Gastrocnemius medialis (tissue), 4 donors: ENCODE data around the gene RNF224. TPM values are rescaled to one million over a fixed set of nuclear protein-coding genes. Genes with fewer than 3 reads are reported as not detected.

Experiments
- ATAC-seq, 2 donors: fragments of 150-250 bp; one replicate each; pipeline ENCODE4 v1.9.1; 2016
- DNase-seq, 2 donors: peaks; one replicate each; pipeline ENCODE4 v3.0.0-alpha.2; 2019
- H3K27ac ChIP-seq, 4 donors: fragments of 200-600 bp; sonication (generic); 1 replicate in 1 of 4; 2 replicates in 3 of 4; pipeline ENCODE4 v1.5.1; 2016 to 2018; ENCODE audit warnings: mild to moderate bottlenecking in 2 of 4, moderate library complexity in 1 of 4
- H3K27me3 ChIP-seq, 3 donors: fragments of 200-600 bp; sonication (generic) in 2 of 3; 1 replicate in 1 of 3; 2 replicates in 2 of 3; pipeline versions ENCODE4 v1.5.1 to v1.6.0; 2016 to 2019; ENCODE audit warnings: mild to moderate bottlenecking in 1 of 3, moderate library complexity in 1 of 3
- H3K36me3 ChIP-seq, 2 donors: fragments of 200-600 bp; sonication (generic) in 1 of 2; one replicate each; pipeline ENCODE4 v1.5.1; 2017 to 2018
- H3K4me1 ChIP-seq, 2 donors: fragments of 200-600 bp; sonication (generic) in 1 of 2; one replicate each; pipeline ENCODE4 v1.5.1; 2016 to 2017; ENCODE audit warnings: mild to moderate bottlenecking in 2 of 2
- H3K4me3 ChIP-seq, 4 donors: fragments of 200-600 bp; sonication (generic) in 3 of 4; 1 replicate in 1 of 4; 2 replicates in 3 of 4; pipeline ENCODE4 v1.5.1; 2016 to 2019; ENCODE audit warnings: mild to moderate bottlenecking in 2 of 4
- H3K9me3 ChIP-seq, 3 donors: fragments of 200-600 bp; sonication (generic) in 2 of 3; 1 replicate in 1 of 3; 2 replicates in 2 of 3; pipeline ENCODE4 v1.5.1; 2016 to 2019
- POLR2A ChIP-seq, 2 donors: fragments of 450-650 bp; IDR thresholded peaks; one replicate each; pipeline ENCODE4 v1.6.1; 2017; ENCODE audit warnings: antibody characterized with exemption in 2 of 2, mild to moderate bottlenecking in 2 of 2, moderate library complexity in 2 of 2
- in situ Hi-C, 4 donors: fragments of 200-750 bp; cut with MboI; loops; one replicate each; pipeline versions ENCODE4 v1.15.0 to v1.8.0; 2017; ENCODE audit warnings: low sequenced_read_pairs in 4 of 4
- intact Hi-C: fragments of 100-400 bp; cut with DNase I; formaldehyde crosslinking; loops from one replicate; pipeline ENCODE4 v1.15.1; 2023; ENCODE audit warnings: low total_unique reads
- total RNA-seq, 4 donors: library from RNA; depleted of rRNA; stranded (reverse); fragments of >200 nt; gene quantifications; one replicate each; pipeline versions ENCODE4 v1.1.0 to v1.2.3, GENCODE V29; 2016
- TF ChIP-seq, protein P1 (sequence below), 5 experiments: fragments of 450-650 bp in 3 of 5; fragments of 200-600 bp in 2 of 5; sonication (generic) in 2 of 5; IDR thresholded peaks in 4 of 5; conservative IDR thresholded peaks in 1 of 5; 1 replicate in 4 of 5; 2 replicates in 1 of 5; pipeline ENCODE4 v1.5.1; 2016 to 2019; ENCODE audit warnings: antibody characterized with exemption in 5 of 5, mild to moderate bottlenecking in 3 of 5, moderate library complexity in 3 of 5

RNF224 gene
- total RNA-seq, 4 donors from 2014 or later, result not detected

- DNase-seq, result no peak
- Histone ChIP-seq H3K4me3 (no peak overlapping the region), H3K9me3 (no peaks in the 10 kb centered on the region), H3K4me1 (peaks cover 9 to 26% of the 10 kb centered on the region in 2 donors), H3K36me3 (no peaks in the 10 kb centered on the region), H3K27me3 (no peaks in the 10 kb centered on the region), H3K27ac (peak overlapping the region in 1 of 4 donors; percentile 56)
- intact Hi-C loops (no loop called here), in situ Hi-C loops (loop anchor here in 1 of 4 donors (10.0 kb wide), 1 partner anchor 93 kb away; no protein-coding TSS in a partner anchor)
- no peak for TF ChIP-seq POLR2A (IDR thresholded peaks at IDR 0.05)
- ATAC-seq, result no peak
These were observed 9.0 kb upstream of the RNF224 start for GRCh38 chr9:137218212-137218753.

GRCh38 chr9:137218754-137219271 is 8.5 kb upstream of the RNF224 start:
- H3K4me3 ChIP-seq, result no peak overlapping the region
- H3K4me1 ChIP-seq, result peaks cover 10 to 26% of the 10 kb centered on the region in 2 donors
- in situ Hi-C loops (loop anchor here in 1 of 4 donors (10.0 kb wide), 1 partner anchor 94 kb away; no protein-coding TSS in a partner anchor), intact Hi-C loops (no loop called here)
- H3K36me3 ChIP-seq, result no peaks in the 10 kb centered on the region
- no peak for TF ChIP-seq POLR2A (IDR thresholded peaks at IDR 0.05)
- TF ChIP-seq, protein P1, sequence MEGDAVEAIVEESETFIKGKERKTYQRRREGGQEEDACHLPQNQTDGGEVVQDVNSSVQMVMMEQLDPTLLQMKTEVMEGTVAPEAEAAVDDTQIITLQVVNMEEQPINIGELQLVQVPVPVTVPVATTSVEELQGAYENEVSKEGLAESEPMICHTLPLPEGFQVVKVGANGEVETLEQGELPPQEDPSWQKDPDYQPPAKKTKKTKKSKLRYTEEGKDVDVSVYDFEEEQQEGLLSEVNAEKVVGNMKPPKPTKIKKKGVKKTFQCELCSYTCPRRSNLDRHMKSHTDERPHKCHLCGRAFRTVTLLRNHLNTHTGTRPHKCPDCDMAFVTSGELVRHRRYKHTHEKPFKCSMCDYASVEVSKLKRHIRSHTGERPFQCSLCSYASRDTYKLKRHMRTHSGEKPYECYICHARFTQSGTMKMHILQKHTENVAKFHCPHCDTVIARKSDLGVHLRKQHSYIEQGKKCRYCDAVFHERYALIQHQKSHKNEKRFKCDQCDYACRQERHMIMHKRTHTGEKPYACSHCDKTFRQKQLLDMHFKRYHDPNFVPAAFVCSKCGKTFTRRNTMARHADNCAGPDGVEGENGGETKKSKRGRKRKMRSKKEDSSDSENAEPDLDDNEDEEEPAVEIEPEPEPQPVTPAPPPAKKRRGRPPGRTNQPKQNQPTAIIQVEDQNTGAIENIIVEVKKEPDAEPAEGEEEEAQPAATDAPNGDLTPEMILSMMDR (IDR thresholded peaks at IDR 0.05 in 4 of 5, conservative IDR thresholded peaks at IDR 0.05 in 1 of 5), result no peak
- DNase-seq, result no peak
- no peaks in the 10 kb centered on the region for H3K9me3 ChIP-seq
- no peak overlapping the region for H3K27ac ChIP-seq
- no peak for ATAC-seq
- H3K27me3 ChIP-seq, result no peaks in the 10 kb centered on the region

DNA sequence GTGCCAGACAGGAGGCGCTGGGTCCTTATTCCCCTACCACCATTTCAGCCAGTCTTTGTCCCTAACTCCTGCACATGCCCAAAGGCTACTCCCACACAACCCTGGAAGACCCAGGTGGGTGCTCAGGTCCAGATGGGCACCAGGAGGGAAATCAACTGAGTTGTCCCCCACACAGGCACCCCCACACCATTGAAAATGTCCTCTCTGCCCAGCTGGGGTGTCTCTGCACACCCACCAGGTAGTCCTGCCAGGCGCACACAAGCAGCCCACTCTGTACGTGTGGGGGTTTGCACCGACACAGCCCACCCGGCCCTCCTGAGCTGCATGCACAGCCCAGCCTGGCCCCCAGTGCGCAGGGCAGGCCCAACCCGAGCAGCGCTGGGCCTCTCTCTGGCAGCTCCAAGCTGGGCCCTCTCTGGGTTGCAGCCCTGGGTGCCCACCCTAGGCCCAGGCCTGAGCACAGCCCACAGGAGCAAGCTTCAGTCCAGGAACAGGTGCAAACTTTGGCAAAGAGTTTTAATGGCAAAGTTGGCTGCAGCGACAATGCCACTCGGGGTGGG is 7.5 kb upstream of the RNF224 start:
- H3K4me1 ChIP-seq, result peaks cover 17 to 32% of the 10 kb centered on the region in 2 donors
- intact Hi-C loops, result loop anchor here (5.0 kb wide), 1 partner anchor 47 kb away; no protein-coding TSS in a partner anchor

GRCh38 chr9:137220317-137221094 is 6.8 kb upstream of the RNF224 start:
- in situ Hi-C loops, result loop anchor here in 1 of 4 donors (10.0 kb wide), 1 partner anchor 96 kb away; no protein-coding TSS in a partner anchor
- Histone ChIP-seq H3K36me3 (no peaks in the 10 kb centered on the region), H3K4me3 (no peak overlapping the region), H3K27me3 (no peaks in the 10 kb centered on the region), H3K9me3 (no peaks in the 10 kb centered on the region), H3K27ac (no peak overlapping the region), H3K4me1 (peaks cover 17 to 32% of the 10 kb centered on the region in 2 donors)
- TF ChIP-seq POLR2A (IDR thresholded peaks at IDR 0.05), result no peak
- TF ChIP-seq, protein P1 (IDR thresholded peaks at IDR 0.05 in 4 of 5, conservative IDR thresholded peaks at IDR 0.05 in 1 of 5), result no peak
- intact Hi-C loops, result loop anchor here (5.0 kb wide), 1 partner anchor 47 kb away; no protein-coding TSS in a partner anchor
- DNase-seq (no peak), ATAC-seq (no peak)

More for the DNA sequence above, 7.5 kb upstream of the RNF224 start:
- DNase-seq, result no peak
- no peak for ATAC-seq
- H3K27ac ChIP-seq, result no peak overlapping the region
- H3K4me3 ChIP-seq, result no peak overlapping the region
- H3K36me3 ChIP-seq, result no peaks in the 10 kb centered on the region
- in situ Hi-C loops, result loop anchor here in 2 of 4 donors (10.0 kb wide), 1 partner anchor 95 kb away; no protein-coding TSS in a partner anchor
- no peaks in the 10 kb centered on the region for H3K27me3 ChIP-seq
- no peak for TF ChIP-seq POLR2A (IDR thresholded peaks at IDR 0.05)
- TF ChIP-seq, protein P1 (IDR thresholded peaks at IDR 0.05 in 4 of 5, conservative IDR thresholded peaks at IDR 0.05 in 1 of 5), result no peak
- no peaks in the 10 kb centered on the region for H3K9me3 ChIP-seq
